Smooth muscle cell (in vitro differentiated cells): ENCODE data around the gene CAMK2B. TPM values are rescaled to one million over a fixed set of nuclear protein-coding genes. Genes with fewer than 3 reads are reported as not detected.

Source experiments
- DNase-seq: peaks from one replicate; lab custom pipeline; 2025; ENCODE audit not compliant: unreplicated experiment; lab: John Stamatoyannopoulos, UW
- H2AFZ ChIP-seq: fragments of 200-600 bp; sonication (generic); 2 replicates; pipeline ENCODE4 v1.6.0; 2016; ENCODE audit warnings: antibody characterized with exemption, low read depth, mild to moderate bottlenecking
- H3F3A ChIP-seq: fragments of 200-600 bp; sonication (generic); 2 replicates; pipeline ENCODE4 v1.6.0; 2017; ENCODE audit warnings: antibody characterized with exemption, low read depth
- H3K27ac ChIP-seq: fragments of 200-600 bp; sonication (generic); 2 replicates; pipeline ENCODE4 v1.5.1; 2016; ENCODE audit warnings: low read depth, mild to moderate bottlenecking
- H3K27me3 ChIP-seq: fragments of 200-600 bp; sonication (generic); 2 replicates; pipeline ENCODE4 v1.6.1; 2016; ENCODE audit warnings: low read depth, mild to moderate bottlenecking
- H3K36me3 ChIP-seq: fragments of 200-600 bp; sonication (generic); 2 replicates; pipeline ENCODE4 v1.5.1; 2016; ENCODE audit warnings: low read depth
- H3K4me1 ChIP-seq: fragments of 200-600 bp; sonication (generic); 2 replicates; pipeline ENCODE4 v1.5.1; 2016; ENCODE audit warnings: low read depth
- H3K4me2 ChIP-seq: fragments of 200-600 bp; sonication (generic); 2 replicates; pipeline ENCODE4 v1.6.0; 2016; ENCODE audit warnings: mild to moderate bottlenecking
- H3K4me3 ChIP-seq: fragments of 200-600 bp; sonication (generic); 2 replicates; pipeline ENCODE4 v1.5.1; 2016; ENCODE audit warnings: mild to moderate bottlenecking
- H3K79me2 ChIP-seq: fragments of 200-600 bp; sonication (generic); 2 replicates; pipeline ENCODE4 v1.6.0; 2016; ENCODE audit warnings: low read depth, mild to moderate bottlenecking
- H3K9ac ChIP-seq: fragments of 200-600 bp; sonication (generic); 2 replicates; pipeline ENCODE4 v1.6.0; 2016; ENCODE audit warnings: low read depth
- H3K9me3 ChIP-seq: fragments of 200-600 bp; sonication (generic); replicated peaks from 2 replicates; pipeline ENCODE4 v1.5.1; 2016; ENCODE audit warnings: low read depth
- H4K20me1 ChIP-seq: fragments of 200-600 bp; sonication (generic); 2 replicates; pipeline ENCODE4 v1.6.0; 2016; ENCODE audit warnings: low read depth
- CTCF ChIP-seq: fragments of 200-600 bp; sonication (generic); IDR thresholded peaks from 2 replicates; pipeline ENCODE4 v1.5.1; 2017; ENCODE audit warnings: borderline replicate concordance, mild to moderate bottlenecking, antibody characterized with exemption; ENCODE audit not compliant: insufficient read depth, poor library complexity, severe bottlenecking
- WGBS: methylation state at CpG from one replicate; pipeline ENCODE4 v1.1.7; 2016; ENCODE audit warnings: low lambda C conversion rate; 5-methylcytosine and 5-hydroxymethylcytosine counted together
- polyA plus RNA-seq: library from polyadenylated mRNA; unstranded; fragments of >200 nt; fragmentation: Nextera tagmentation; extraction: Ambion mirVana; gene quantifications from 2 replicates; pipeline ENCODE4 v1.2.1, GENCODE V29; 2016
- total RNA-seq: library from RNA; depleted of rRNA; stranded (reverse); fragments of >200 nt; gene quantifications from 2 replicates; pipeline ENCODE4 v1.2.3, GENCODE V29; 2014

The CAMK2B gene
- total and polyA plus RNA-seq, 2 experiments from 2014 or later = not detected

- H3K9me3 ChIP-seq = no peaks in the 10 kb centered on the region
- no peak overlapping the region for H3K4me2 ChIP-seq
- H3K27me3 ChIP-seq = peaks cover 43% of the 10 kb centered on the region
- no peak overlapping the region for H3K4me3 ChIP-seq
- no peaks in the 10 kb centered on the region for H3K4me1 ChIP-seq
- DNase-seq = no peak
- no peaks in the 10 kb centered on the region for H3K79me2 ChIP-seq
- H3K27ac ChIP-seq = no peak overlapping the region
- no peak for TF ChIP-seq CTCF
- 84% methylated on average over 13 of the region's 13 CpGs for WGBS
- no peaks in the 10 kb centered on the region for H3F3A ChIP-seq
- no peak overlapping the region for H3K9ac ChIP-seq
- no peaks in the 10 kb centered on the region for H3K36me3 ChIP-seq
- H4K20me1 ChIP-seq = no peaks in the 10 kb centered on the region
- no peak overlapping the region for H2AFZ ChIP-seq
Measured at GRCh38 chr7:44292876-44293560, 32.4 kb downstream of the CAMK2B start.

GRCh38 chr7:44292420-44292817, 33.0 kb downstream of the CAMK2B start:
- 65% methylated on average over 1 of the region's 1 CpG for WGBS
- Histone ChIP-seq H3K27ac (no peak overlapping the region), H3K4me2 (no peak overlapping the region), H3K4me1 (no peaks in the 10 kb centered on the region), H3F3A (no peaks in the 10 kb centered on the region), H3K9me3 (no peaks in the 10 kb centered on the region), H4K20me1 (no peaks in the 10 kb centered on the region), H3K79me2 (no peaks in the 10 kb centered on the region), H2AFZ (no peak overlapping the region), H3K4me3 (no peak overlapping the region), H3K36me3 (no peaks in the 10 kb centered on the region), H3K27me3 (peaks cover 37% of the 10 kb centered on the region), H3K9ac (no peak overlapping the region)
- DNase-seq = no peak
- no peak for TF ChIP-seq CTCF

GRCh38 chr7:44291733-44292419, 33.5 kb downstream of the CAMK2B start:
- Histone ChIP-seq H4K20me1 (no peaks in the 10 kb centered on the region), H3K9ac (no peak overlapping the region), H3K36me3 (no peaks in the 10 kb centered on the region), H2AFZ (no peak overlapping the region), H3K4me3 (no peak overlapping the region), H3K9me3 (no peaks in the 10 kb centered on the region), H3K79me2 (no peaks in the 10 kb centered on the region), H3K27ac (no peak overlapping the region), H3K4me2 (no peak overlapping the region), H3F3A (no peaks in the 10 kb centered on the region), H3K4me1 (no peaks in the 10 kb centered on the region), H3K27me3 (peaks cover 32% of the 10 kb centered on the region)
- no peak for TF ChIP-seq CTCF
- 79% methylated on average over 9 of the region's 9 CpGs for WGBS
- no peak for DNase-seq
